ENCODE measurements around the gene TMEM247. TPM values are rescaled to one million over a fixed set of nuclear protein-coding genes. Genes with fewer than 3 reads are reported as not detected.

Gene TMEM247
- total and polyA plus RNA-seq, 2 donors (not counting 3 experiments of a cell fraction or from before 2014, with no cell fraction given): not detected

- Histone ChIP-seq H3K36me3 (ENCODE audit: control insufficient read depth in 2 of 2, extremely low read depth in 1 of 2, insufficient read depth in 2 of 2, low read length in 2 of 2) (no peaks in the 10 kb centered on the region), H3K27ac (ENCODE audit: insufficient read depth, low read depth, low read length) (no peak overlapping the region), H3K79me2 (ENCODE audit: control insufficient read depth, insufficient read depth, low read length) (no peaks in the 10 kb centered on the region), H4K20me1 (replicated peaks; ENCODE audit: control insufficient read depth, extremely low read depth, insufficient read depth, low read length) (no peaks in the 10 kb centered on the region), H3K4me2 (ENCODE audit: insufficient read depth, low read length) (no peak overlapping the region), H3K4me3 (replicated peaks in 1 of 3; ENCODE audit: insufficient read depth in 1 of 3, low read depth in 1 of 3, low read length in 3 of 3) (no peak overlapping the region), H3K9me1 (replicated peaks; ENCODE audit: control insufficient read depth, extremely low read depth, insufficient read depth, low read length) (no peaks in the 10 kb centered on the region), H3K4me1 (ENCODE audit: control insufficient read depth, extremely low read depth, insufficient read depth, low read length) (no peaks in the 10 kb centered on the region), H3K9ac (replicated peaks; ENCODE audit: extremely low read depth, insufficient read depth, low read length) (no peak overlapping the region), H3K9me3 (replicated peaks; ENCODE audit: control insufficient read depth, insufficient read depth, low read length) (no peaks in the 10 kb centered on the region), H2AFZ (ENCODE audit: low read depth, low read length) (no peak overlapping the region), H3K27me3 (ENCODE audit: control insufficient read depth in 2 of 2, insufficient read depth in 2 of 2, low read length in 2 of 2) (no peaks in the 10 kb centered on the region)
- TF ChIP-seq MAX (IDR thresholded peaks at IDR 0.05; ENCODE audit: insufficient read depth, insufficient read length) (no peak), FOS (IDR thresholded peaks at IDR 0.05; ENCODE audit: borderline replicate concordance, insufficient read depth, low read length) (no peak), MYC (IDR thresholded peaks at IDR 0.05; ENCODE audit: low read depth, low read length) (no peak), POLR2AphosphoS5 (IDR thresholded peaks at IDR 0.05; ENCODE audit: insufficient read depth, low read depth, low read length) (no peak), POLR2A (IDR thresholded peaks at IDR 0.05; ENCODE audit: low read depth, low read length) (no peak), EZH2 (IDR thresholded peaks at IDR 0.05; ENCODE audit: borderline replicate concordance, low read depth, low read length, severe bottlenecking) (no peak), CTCF (IDR thresholded peaks at IDR 0.05; ENCODE audit: extremely low read depth in 1 of 2, insufficient read depth in 1 of 2, low read depth in 1 of 2, low read length in 2 of 2) (no peak), GATA2 (IDR thresholded peaks at IDR 0.05; ENCODE audit: insufficient read depth, insufficient read length, low read depth, low read length) (no peak), JUN (IDR thresholded peaks at IDR 0.05; ENCODE audit: borderline replicate concordance, insufficient read depth, insufficient read length, low read depth) (no peak)
- BruUV-seq (replicated peaks): no TSS peak
- DNase-seq (ENCODE audit: low read depth, low spot score) (no peak), FAIRE-seq (no peak)
- POLR2A ChIA-PET: interaction anchor here (0.5 kb wide), 1 partner anchor 63 kb away, joined by 4 read pairs; no protein-coding TSS in a partner anchor
- CTCF ChIA-PET: interaction anchor here (1.0 to 2.5 kb wide), 6 partner anchors 8 to 449 kb away, joined by 3 to 15 read pairs (median 4); no protein-coding TSS in a partner anchor
- dilution Hi-C loops (cut with MboI; ENCODE audit: extremely low pct_ligation_motif_present, low sequenced_read_pairs) (no loop called here), intact Hi-C loops (cut with micrococcal nuclease) (no loop called here)
Observed at GRCh38 chr2:46458763-46459500, 20.4 kb upstream of the TMEM247 start.
